ENCODE measurements around the gene MAP3K6.

Gene MAP3K6

DNA sequence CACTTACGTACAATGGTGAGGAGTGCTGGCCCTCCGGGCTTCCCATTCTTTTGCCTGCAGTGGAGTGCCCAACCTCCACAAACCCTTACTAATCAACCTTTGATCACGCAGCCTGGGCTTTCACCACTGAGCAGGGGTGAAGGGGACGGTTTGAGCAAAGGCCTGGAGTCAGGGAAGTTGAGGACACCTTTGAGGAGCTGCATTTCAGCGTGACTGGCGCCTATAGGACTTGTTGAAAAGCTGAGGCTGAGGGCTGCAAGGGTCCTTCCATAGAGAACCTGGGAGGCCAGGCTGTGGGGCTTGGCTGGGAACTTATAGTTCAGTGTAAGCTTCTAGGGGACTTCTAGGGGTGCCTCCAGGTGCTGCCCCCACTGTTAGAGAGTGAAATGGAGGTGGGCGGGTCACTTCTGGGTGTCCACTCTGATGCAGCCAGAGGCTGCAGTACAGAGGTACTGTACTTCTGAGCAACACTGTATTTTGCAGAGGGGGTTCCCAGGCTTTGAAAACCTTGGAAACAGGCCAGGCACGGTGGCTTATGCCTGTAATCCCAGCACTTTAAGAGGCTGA is 15.1 kb downstream of the MAP3K6 start:
- DNase-seq: no peak

DNA sequence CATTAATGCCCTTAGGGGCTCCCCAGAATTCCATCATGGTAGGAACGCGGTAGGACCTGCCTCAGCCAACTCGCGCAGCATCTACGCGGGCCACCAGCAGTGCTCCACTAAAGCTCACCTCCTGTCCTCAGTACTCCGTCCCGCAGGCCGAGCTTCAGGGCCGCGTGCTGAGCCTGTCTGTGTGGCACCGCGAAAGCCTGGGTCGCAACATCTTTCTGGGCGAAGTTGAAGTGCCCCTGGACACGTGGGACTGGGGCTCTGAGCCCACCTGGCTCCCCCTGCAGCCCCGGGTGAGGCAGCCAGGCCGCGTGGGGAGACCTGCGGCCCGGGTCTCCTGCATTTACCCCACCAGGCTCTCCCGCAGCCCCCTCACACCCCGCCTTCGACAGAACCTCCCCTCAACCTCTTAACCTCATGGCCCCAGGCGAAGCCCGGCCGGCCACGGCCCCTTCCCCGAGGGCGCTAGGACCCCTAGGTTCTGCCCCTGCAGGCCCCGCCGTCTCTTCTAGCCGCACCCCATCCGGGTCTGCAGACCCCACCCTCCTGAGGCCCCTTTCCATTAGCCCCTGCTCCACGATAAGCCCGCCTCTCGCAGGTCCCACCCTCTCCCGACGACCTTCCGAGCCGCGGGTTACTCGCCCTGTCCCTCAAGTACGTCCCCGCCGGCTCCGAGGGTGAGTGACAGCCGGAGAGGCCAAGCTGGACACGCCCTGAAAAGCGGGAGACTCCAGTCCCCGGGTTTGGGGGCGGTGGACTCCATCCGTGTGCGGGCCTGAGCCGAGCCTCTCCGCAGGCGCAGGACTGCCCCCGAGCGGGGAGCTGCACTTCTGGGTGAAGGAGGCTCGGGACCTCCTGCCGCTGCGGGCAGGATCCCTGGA is 15.9 kb downstream of the MAP3K6 start:
- no peak for DNase-seq

DNA sequence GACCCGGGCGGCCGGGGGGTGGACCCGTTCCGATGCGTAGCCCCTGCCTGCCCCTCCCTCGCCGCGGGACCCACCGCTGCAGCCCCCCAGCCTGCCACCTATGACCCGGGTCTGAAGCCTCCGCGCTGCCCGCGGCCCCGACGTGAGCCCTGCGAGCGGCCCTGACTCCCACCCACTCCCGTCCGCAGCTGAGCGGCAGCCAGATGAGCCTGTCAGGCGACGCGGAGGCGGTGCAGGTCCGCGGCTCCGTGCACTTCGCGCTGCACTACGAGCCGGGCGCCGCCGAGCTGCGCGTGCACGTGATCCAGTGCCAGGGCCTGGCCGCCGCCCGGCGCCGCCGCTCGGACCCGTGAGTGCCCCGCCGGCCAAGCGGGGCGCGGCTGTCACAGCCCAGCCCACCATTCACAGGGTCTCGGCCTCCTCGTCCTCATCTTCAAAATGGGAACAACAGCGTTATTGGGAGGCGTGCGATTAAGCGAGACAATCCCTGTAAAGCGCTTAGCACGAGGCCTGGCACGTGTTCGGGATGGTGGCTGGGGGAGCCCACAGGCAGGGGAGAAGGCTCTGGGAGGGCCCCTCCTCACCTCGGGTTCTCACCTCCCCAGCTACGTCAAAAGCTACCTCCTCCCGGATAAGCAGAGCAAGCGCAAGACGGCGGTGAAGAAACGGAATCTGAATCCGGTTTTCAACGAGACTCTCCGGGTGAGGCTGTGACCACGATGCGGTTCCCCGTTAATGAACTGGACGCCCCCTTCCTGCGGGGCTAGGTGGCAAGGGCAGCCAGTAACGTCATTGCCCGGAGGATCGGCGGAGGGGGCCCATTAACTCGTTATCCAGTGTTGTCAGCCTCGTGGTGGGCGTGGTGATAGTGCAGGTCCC is 16.7 kb downstream of the MAP3K6 start:
- no peak for DNase-seq

DNA sequence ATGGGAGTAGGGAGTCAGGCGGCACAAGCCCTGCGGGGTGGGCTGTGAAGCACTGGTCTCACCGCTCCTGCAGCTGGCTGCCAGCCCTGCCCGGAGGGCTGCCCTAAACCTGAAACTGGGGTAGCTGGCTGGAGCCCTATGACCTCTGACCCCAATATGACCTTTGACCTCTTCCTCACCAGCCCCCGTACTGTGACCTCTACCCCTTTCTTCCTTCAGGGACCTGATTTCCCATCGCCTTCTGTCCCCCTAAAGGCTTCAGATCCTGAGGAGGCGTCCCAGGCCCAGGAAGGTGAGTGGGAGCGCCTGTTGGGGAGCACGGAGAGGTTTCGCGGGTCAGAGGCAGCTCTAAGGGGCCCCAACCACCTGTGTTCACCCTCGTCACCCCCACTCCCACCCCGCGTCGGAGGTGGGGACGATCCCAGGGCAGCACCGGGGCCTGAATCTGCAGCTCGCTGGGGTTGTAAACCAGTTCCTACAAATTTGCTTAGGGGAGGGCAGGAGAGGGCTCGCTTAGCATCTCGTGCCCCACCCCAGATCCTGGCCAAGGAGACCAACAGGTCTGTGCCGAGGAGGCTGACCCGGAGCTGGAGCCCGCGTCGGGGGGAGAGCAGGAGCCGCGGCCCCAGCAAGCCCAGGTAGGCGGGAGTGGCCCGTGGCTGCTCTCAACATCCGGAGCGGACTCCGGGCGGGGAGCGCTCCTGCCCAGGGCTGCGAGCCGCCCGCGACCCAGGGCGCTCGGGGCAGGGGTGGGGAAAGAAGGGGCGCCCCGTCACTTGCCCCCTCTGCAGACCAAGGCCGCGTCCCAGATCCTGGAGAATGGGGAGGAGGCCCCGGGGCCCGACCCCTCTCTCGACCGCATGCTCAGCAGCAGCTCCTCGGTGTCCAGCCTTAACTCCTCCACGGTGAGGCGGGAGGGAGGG is 17.6 kb downstream of the MAP3K6 start:
- no peak for DNase-seq

DNA sequence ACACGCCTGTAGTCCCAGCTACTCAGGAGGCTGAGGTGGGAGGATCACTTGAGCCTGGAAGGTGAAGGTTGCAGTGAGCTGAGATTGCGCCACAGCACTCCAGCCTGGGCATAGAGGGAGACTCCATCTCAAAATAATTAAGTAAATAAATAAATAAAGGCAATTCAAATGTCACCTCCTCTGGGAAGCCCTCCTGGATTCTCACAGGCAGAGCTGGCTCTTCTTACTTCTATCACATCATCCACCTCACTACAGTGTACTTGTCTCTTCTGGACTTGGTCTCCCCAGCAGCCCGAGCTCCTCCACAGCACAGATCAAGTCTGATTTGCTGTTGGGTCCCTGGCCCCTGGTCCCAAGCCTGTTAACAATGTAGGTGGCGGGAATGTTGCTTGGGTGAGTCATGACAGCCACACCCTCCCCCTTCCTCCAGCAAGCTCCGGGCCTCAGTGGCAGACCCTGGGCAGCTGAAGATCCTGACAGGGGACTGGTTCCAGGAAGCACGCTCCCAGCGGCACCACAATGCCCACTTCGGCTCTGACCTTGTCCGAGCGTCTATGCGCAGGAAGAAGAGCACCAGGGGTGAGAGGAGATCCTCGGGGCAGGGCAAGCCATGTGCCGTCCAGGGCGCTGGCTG is 19.7 kb downstream of the MAP3K6 start:
- DNase-seq: no peak

DNA sequence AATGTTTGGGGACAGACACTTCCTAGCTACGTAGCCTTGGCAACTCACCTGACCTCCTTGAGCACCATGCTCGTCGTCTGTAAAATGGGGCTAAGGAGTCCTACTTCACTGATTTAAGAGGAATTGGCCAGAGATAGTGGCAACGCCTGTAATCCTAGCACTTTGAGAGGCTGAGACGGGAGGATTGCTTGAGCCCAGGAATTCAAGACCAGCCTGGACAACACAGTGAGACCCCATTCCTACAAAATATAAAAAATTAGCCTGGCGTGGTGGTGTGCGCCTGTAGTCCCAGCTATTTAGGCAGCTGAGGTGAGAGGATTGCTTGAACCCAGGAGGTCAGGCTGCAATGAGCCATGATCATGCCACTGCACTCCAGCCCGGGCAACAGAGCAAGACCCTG is 20.4 kb downstream of the MAP3K6 start:
- DNase-seq: no peak

DNA sequence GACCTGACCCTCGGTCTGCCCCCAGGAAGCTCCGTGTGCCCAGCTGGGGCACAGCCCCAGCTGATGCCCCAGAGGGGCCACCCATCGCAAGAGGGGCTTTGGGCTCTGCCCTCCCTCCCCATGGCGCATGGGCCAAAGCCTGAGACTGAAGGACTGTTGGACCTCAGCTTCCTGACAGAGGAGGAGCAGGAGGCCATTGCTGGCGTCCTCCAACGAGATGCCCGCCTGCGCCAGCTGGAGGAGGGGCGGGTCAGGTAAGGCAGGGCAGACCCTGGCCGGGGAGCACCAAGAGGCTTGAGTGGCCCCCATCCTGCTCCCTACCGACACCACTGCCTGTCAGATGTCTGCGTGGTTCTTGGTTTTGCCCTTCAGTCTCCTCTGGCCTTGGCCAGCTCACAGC is 21.5 kb downstream of the MAP3K6 start:
- DNase-seq: no peak

DNA sequence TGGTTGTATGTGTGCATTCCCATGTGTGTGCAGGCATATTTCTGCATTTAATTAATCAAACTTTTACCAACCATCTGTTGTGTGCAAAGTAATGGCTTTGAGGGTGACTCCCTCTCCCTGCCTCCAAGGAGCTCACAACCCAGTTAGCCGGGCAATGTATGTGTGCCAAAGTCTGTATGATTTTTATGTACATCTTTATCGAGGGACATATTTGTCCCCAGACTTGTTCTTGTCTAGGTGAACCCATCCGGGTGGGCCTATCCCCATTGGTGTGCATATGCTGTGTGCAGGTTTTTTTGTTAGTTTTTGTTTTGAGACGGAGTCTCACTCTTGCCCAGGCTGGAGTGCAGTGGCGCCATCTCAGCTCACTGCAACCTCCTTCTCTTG is 23.1 kb downstream of the MAP3K6 start:
- DNase-seq: no peak

DNA sequence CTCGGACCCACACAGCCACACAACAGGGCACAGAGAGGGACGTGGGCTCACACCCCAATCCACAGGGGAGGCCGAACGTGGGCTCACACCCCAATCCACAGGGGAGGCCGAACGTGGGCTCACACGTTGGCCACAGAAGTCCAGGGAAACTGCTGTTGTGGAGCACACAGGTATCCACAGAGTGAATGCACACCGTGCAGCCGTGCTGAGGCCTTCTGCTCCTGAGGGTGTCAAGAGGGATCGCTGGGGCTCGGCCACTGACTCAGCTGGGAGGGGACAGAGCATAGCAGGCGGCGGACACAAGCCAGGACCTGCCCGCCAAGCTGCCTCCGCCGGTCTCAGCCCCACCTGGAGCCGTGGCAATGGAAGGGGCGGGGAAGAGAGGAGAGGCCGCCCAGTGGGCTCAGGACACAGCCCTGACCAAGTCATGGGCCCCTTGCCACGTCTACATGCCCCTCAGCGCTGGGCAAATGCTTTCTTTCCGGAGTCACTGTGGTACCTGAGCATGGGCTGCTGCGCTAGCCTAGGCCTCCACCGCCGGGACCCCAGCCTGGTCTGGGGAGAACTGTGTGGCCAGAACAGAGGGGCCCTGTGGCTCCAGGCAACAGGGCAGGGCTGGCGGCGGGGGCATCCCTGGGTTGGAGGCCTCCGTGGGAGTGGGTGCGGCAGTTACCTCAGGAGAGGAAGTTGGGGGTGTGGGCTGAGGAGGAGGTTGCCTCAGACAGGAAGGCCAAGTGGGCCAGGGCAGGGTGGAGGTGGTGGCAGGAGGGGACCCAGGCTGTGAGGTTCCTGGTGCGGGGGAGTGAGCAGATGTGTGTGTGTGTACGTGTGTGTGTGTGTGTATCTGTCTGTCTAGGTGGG is 23.8 kb downstream of the MAP3K6 start:
- no peak for DNase-seq

DNA sequence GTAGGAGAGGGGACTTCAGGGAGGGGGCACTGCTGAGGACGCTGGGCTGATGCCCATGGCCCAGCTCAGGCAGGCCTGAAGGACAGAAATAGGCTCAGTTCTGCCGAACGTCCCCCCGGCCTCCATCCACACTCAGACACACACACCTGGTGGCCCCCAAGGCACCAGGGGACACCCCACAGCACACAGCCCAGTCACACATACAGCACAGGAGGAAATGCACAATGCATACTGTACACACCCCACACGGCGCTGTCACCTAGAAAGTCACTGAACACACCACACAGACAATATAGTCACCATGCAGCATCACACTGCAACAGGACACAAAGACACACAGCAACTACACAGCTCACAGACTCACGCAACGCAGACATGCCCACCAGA is 24.4 kb downstream of the MAP3K6 start:
- no peak for DNase-seq

DNA sequence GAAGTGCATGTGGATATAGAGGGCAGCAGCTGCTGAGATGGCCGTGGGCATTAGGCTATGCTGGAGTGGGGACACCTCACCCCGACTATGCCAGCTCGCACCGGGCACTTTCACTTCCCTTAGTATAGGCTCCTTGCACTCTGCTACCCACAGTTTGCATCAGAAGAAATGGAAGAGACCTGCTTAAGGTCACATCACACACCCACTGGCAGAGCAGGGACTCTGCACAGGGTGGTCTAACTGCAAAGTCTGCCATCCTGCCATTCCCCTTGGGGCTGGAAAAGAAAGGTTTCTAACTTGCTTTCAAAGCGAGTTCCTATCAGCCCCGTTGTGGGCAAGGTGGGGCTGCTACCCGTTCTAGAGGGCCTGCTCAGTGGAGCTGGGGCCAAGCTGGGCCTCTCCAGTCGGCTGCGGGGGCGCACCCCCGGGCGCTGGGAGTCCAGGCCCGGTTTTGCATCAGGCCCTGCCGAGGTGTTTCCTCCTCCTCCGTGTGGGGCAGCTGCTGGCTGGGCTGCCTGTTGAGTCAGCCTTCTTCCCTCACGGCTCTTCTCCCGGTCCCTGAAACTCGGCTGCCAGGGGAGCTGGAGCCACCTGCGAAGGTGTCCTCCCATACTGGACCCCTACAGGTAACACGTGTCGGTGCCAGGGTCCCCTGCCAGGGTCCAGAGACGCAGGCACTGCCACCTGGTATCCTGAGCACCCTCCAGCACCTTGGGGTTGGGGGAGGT is 25.1 kb downstream of the MAP3K6 start, which contains the start of gene SYTL1:
SYTL1 (plus strand) TSS at position 498 of the 728 bp plus-strand sequence. CDS start 3,313 bp downstream, outside the sequence.
- no peak for DNase-seq

DNA sequence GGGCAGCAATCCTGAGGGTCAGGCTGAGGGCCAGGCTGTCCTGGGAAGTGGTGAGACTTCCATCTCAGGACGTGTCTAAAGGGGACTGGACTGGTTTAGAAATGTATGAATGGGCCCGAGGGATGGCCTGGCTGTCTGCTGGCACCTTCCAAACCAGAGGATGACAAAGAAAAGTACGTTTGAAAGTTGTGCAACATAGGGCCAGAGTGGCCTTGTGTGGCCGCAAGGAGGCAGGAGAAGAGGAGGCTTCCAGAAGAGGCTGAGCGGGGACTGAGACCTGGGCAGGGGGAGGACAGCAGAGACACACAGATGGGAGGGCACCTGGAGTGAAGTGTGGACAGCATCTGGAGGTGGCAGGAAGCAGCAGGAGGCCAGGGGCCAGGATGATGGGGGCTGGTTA is 27.5 kb downstream of the MAP3K6 start:
- DNase-seq: no peak

DNA sequence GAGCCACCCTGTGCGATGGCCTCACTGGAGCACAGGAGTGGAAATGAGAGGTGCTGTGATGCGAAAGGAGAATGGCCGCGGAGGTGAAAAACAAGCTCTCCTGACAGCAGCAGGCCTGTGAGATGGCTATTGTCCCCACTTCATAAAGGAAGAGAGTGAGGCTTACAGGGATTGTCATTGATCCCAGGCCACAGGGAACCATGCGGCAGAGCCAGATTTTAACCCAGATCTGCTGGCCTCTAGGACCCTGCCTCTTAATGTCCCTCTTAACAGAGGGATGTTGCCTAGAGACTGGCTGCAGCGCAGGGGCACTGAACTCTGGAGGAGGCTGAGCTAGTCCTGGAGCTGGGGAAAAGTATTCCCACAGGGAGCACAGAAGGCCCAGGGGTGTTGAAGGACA is 28.0 kb downstream of the MAP3K6 start:
- DNase-seq: no peak

DNA sequence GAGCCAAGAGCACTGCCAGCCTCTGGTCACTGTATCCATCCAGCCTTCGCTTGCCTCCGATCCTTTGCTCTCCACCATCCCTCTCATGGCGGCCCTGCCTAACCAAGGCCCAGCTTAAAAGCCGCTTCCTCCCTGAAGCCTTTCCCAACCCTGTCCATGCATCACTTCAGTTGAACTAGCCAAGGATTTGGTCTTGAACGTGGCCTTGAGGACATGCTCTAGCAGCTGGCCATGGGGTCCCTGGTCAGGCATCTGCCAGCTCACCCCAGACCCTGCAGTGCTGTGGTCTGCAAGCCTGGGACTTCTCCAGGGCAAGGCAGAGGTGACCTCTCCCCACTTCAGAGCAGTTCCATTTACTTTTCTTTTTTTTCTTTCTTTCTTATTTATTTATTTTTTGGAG is 30.0 kb downstream of the MAP3K6 start:
- DNase-seq: no peak

DNA sequence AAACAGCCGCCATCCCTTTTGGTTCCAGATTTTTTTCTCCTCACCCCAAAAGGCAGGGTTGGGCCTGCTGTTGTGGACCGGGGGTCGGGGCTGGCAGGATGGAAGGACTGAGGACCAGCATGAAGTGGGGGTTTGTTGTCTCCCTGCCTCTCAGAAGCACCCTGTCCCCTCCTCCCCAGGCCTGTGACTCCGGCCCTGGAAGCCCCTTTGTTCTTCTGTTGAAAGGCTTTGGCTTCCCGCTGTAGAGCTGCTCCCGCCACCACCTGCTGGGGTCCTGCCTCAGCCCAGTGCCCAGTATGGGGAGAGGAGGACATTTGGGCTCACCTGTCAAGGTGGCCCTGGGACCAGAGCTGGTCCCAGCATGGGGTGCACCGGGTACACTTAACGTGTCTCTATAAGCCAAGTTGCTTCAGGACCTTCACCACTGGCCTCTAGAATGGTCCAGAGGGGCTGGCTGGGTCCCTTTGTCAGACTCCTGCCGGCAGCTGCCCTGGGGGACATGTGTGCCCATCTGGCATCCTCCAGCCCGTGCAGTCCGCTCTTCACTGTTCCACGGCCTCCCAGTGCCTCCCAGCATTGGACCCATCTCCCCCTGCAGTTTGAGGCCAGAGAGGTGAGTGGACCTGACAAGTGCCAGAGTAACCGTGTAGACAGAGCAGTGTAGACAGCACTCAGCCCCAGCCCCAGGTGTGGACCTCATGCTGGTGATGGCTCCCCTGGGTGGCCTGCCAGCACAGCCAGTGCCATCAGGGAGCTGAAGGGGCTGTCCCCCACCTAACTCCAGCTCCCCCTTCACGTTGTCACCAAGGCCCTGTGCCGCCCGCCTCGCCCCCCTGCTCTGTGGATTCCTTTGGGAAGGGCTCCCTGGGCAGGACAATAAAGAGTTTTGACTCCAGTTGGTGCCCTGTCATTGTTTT is 31.0 kb downstream of the MAP3K6 start:
- DNase-seq: no peak

DNA sequence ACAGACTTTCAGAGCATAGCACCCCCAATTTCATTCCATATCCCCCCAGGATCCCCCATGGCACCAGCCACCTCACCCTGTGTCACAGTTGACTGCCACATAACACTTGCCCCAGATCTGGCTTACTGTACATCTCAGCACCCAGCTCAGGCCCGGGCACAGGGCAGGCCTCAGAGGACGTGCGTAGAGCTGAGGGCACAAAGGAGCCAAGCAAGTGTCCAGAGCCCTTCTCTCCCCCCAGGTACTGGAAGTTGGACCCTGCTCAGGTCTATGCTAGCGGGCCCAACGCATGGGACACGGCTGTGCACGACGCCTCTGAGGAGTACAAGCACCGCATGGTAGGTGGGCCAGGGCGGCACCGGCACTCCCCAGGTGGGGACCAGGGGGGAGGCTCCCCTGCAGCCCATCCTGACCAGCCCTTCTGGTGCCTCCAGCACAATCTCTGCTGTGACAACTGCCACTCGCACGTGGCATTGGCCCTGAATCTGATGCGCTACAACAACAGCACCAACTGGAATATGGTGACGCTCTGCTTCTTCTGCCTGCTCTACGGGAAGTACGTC is 33.0 kb downstream of the MAP3K6 start:
- DNase-seq: no peak

DNA sequence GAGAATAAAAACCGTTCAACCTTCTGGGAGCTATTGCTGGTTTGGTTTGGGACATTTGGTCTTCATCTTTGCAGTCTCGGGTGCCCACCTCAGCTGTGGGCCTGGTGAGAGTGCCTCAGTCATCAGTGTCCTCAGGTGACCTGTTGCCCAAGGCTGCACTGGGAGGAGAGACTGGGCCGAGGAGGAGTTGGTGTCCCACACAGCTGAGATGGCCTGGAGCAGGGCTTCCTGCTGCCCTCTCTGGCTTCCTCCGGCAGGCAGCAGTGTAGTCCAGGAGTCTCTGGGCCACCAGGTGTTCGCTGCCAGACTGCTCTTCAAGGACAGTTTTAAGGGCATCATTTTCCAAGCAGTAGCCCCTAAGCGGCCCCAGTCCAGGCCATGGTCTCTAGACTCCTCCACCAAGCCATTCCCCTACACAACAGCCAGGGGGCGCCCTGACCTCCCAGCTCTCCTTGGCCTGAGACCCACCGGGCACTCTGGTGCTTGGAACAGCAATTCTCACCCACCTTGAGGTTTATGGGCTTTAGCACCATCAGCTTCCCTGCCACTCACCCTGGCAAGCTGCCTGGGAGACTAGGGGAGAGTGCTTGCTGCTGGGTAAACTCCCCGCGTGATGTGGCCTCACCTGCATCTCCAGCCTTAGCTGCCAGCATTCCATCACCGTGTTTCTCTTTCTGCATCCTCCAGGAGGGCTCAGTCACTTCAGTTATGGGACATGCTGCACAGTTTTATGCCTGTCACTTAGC is 34.1 kb downstream of the MAP3K6 start:
- DNase-seq: no peak

DNA sequence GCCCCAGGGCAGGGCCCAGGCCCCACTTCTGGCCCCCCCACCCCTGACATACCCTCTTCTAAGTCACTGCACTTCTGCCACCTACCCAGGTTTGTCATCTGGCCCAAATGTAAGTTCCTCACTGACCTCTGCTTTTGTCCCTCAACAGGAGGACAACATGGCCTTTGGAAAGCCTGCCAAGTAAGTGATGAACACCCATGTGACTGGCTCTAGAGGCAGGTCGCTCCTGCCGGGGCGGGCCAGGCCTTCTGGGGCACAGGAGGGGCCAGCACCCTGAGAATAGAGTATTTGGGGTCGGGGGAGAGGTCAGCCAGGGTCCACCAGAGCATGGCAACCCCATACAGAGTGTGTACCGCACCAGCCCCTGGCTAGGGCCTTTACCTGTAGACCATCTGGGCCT is 34.8 kb downstream of the MAP3K6 start:
- DNase-seq: no peak
